CD14-positive monocyte (primary cell): Measurements from ENCODE around the gene PANK2. TPM values are rescaled to one million over a fixed set of nuclear protein-coding genes. Genes with fewer than 3 reads are reported as not detected.

Source experiments
- DNase-seq, 3 donors: peaks; one replicate each; pipeline ENCODE4 v3.0.0-alpha.2; 2011 to 2022
- H2AFZ ChIP-seq: 2 replicates; pipeline ENCODE4 v1.6.0; 2012; ENCODE audit warnings: mild to moderate bottlenecking, low read depth, low read length, inconsistent platforms; ENCODE audit not compliant: insufficient read depth, poor library complexity, severe bottlenecking
- H3K27ac ChIP-seq, 2 donors: 1 replicate in 1 of 2; 2 replicates in 1 of 2; pipeline ENCODE4 v1.5.1; 2012 to 2013; ENCODE audit warnings: low read length in 2 of 2, control low read depth in 1 of 2, inconsistent platforms in 1 of 2, low read depth in 1 of 2, mild to moderate bottlenecking in 1 of 2
- H3K27me3 ChIP-seq, 2 donors: one replicate each; pipeline versions ENCODE4 v1.6.0 to v1.6.1; 2011 to 2013; ENCODE audit warnings: low read length in 2 of 2; ENCODE audit not compliant: control insufficient read depth in 2 of 2, insufficient read depth in 2 of 2
- H3K36me3 ChIP-seq, 2 donors: replicated peaks in 1 of 2; 1 replicate in 1 of 2; 2 replicates in 1 of 2; pipeline versions ENCODE4 v1.5.1 to v1.6.1; 2012 to 2013; ENCODE audit warnings: low read length in 2 of 2, control low read depth in 1 of 2, inconsistent platforms in 1 of 2, mild to moderate bottlenecking in 1 of 2; ENCODE audit not compliant: insufficient read depth in 2 of 2, control insufficient read depth in 1 of 2
- H3K4me1 ChIP-seq, 2 donors: 1 replicate in 1 of 2; 2 replicates in 1 of 2; pipeline versions ENCODE4 v1.5.1 to v1.6.1; 2012 to 2013; ENCODE audit warnings: low read length in 2 of 2, control low read depth in 1 of 2, inconsistent platforms in 1 of 2, mild to moderate bottlenecking in 1 of 2, moderate library complexity in 1 of 2; ENCODE audit not compliant: insufficient read depth in 2 of 2, control insufficient read depth in 1 of 2
- H3K4me2 ChIP-seq: replicated peaks from 2 replicates; pipeline ENCODE3; 2012; ENCODE audit warnings: low read length, moderate library complexity, mild to moderate bottlenecking; ENCODE audit not compliant: poor library complexity, severe bottlenecking; ENCODE audit errors: extremely low read depth
- H3K4me3 ChIP-seq, 3 experiments: fragments of 200-600 bp in 1 of 3; sonication (generic) in 1 of 3; replicated peaks in 1 of 3; 1 replicate in 2 of 3; 2 replicates in 1 of 3; pipeline ENCODE4 v1.5.1; 2011 to 2013; ENCODE audit warnings: low read length in 3 of 3, mild to moderate bottlenecking in 3 of 3, control low read depth in 2 of 3, low read depth in 2 of 3, inconsistent platforms in 1 of 3, moderate library complexity in 1 of 3
- H3K79me2 ChIP-seq: 2 replicates; pipeline ENCODE4 v1.6.0; 2012; ENCODE audit warnings: mild to moderate bottlenecking, control low read depth, inconsistent platforms, low read length, moderate library complexity; ENCODE audit not compliant: insufficient read depth
- H3K9ac ChIP-seq: 2 replicates; pipeline ENCODE4 v1.6.0; 2017; ENCODE audit warnings: low read length, mild to moderate bottlenecking; ENCODE audit not compliant: insufficient read depth, poor library complexity, severe bottlenecking
- H3K9me3 ChIP-seq, 2 donors: replicated peaks in 1 of 2; 1 replicate in 1 of 2; 2 replicates in 1 of 2; pipeline versions ENCODE4 v1.5.1 to v1.6.1; 2012 to 2013; ENCODE audit warnings: low read length in 2 of 2, control low read depth in 1 of 2; ENCODE audit not compliant: control insufficient read depth in 1 of 2, insufficient read depth in 1 of 2
- H4K20me1 ChIP-seq: 2 replicates; pipeline ENCODE4 v1.6.0; 2012; ENCODE audit warnings: mild to moderate bottlenecking, low read length, control low read depth, moderate library complexity; ENCODE audit not compliant: insufficient read depth
- H3K27ac Mint-ChIP-seq, 7 donors: one replicate each; pipeline ENCODE4 v1.8.0; 2020; ENCODE audit warnings: mild to moderate bottlenecking in 7 of 7, mixed read lengths in 7 of 7, moderate library complexity in 6 of 7, inconsistent platforms in 2 of 7
- H3K27me3 Mint-ChIP-seq, 3 donors: one replicate each; pipeline ENCODE4 v1.8.0; 2021 to 2022; ENCODE audit warnings: low read depth in 3 of 3, mild to moderate bottlenecking in 3 of 3, mixed read lengths in 3 of 3, moderate library complexity in 3 of 3, inconsistent platforms in 1 of 3
- H3K36me3 Mint-ChIP-seq, 2 donors: one replicate each; pipeline ENCODE4 v1.8.0; 2020; ENCODE audit warnings: mixed read lengths in 2 of 2, inconsistent platforms in 1 of 2, mild to moderate bottlenecking in 1 of 2
- H3K4me1 Mint-ChIP-seq: one replicate; pipeline ENCODE4 v1.8.0; 2020; ENCODE audit warnings: mild to moderate bottlenecking, mixed read lengths
- H3K4me3 Mint-ChIP-seq, 2 donors: one replicate each; pipeline ENCODE4 v1.8.0; 2020; ENCODE audit warnings: mild to moderate bottlenecking in 2 of 2, mixed read lengths in 2 of 2, moderate library complexity in 1 of 2
- H3K9me3 Mint-ChIP-seq, 7 donors: one replicate each; pipeline ENCODE4 v1.8.0; 2020 to 2022; ENCODE audit warnings: mixed read lengths in 7 of 7, mild to moderate bottlenecking in 6 of 7, moderate library complexity in 6 of 7, inconsistent platforms in 2 of 7
- CTCF ChIP-seq: fragments of 200-600 bp; IDR thresholded peaks from one replicate; pipeline ENCODE4 v1.8.0; 2022; ENCODE audit warnings: antibody characterized with exemption, mild to moderate bottlenecking
- WGBS: methylation state at CpG from one replicate; pipeline ENCODE4 v1.1.5; 2013; ENCODE audit warnings: missing lambda C conversion rate; ENCODE audit not compliant: insufficient coverage; 5-methylcytosine and 5-hydroxymethylcytosine counted together
- intact Hi-C, 2 donors: fragments of 100-400 bp; cut with micrococcal nuclease; formaldehyde crosslinking; loops; one replicate each; pipeline versions ENCODE4 v1.15.0 to v1.15.1; 2023
- polyA plus RNA-seq, 3 donors: library from polyadenylated mRNA; depleted of rRNA in 1 of 3; unstranded in 2 of 3; stranded (reverse) in 1 of 3; fragments of 300-500 nt in 2 of 3; fragments of >200 nt in 1 of 3; fragmentation: Illumina TruSeq in 2 of 3; gene quantifications; 1 replicate in 2 of 3; 2 replicates in 1 of 3; pipeline ENCODE4 v1.2.3, GENCODE V29; 2012 to 2021

The PANK2 gene
- polyA plus RNA-seq, 3 donors, result 36.8 to 65.7 (median 48.0) TPM

- Histone ChIP-seq H3K9ac (no peak overlapping the region), H2AFZ (no peak overlapping the region), H3K79me2 (peaks cover 100% of the 10 kb centered on the region), H3K27ac (peak overlapping the region in 1 of 2 donors; percentile 55), H3K27me3 (no peaks in the 10 kb centered on the region), H3K4me2 (no peak overlapping the region), H3K4me1 (peaks cover 0 to 12% of the 10 kb centered on the region in 2 donors), H3K4me3 (no peak overlapping the region), H3K9me3 (no peaks in the 10 kb centered on the region), H4K20me1 (peaks cover 82% of the 10 kb centered on the region), H3K36me3 (peaks cover 13 to 58% of the 10 kb centered on the region in 2 donors)
- no peak for TF ChIP-seq CTCF
- Mint-ChIP-seq H3K9me3 (no peaks in the 10 kb centered on the region), H3K36me3 (peaks cover 27 to 79% of the 10 kb centered on the region in 2 donors), H3K27me3 (no peaks in the 10 kb centered on the region), H3K4me3 (no peak overlapping the region), H3K4me1 (peaks cover 23% of the 10 kb centered on the region), H3K27ac (peak overlapping the region in 4 of 7 donors; percentile 14 to 58 (median 39))
- no peak for DNase-seq
- 97% methylated on average over 4 of the region's 5 CpGs for WGBS
- intact Hi-C loops, result no loop called here
Measured at GRCh38 chr20:3970016-3970415, 80.8 kb downstream of the PANK2 start.

GRCh38 chr20:3971145-3971544, 82.0 kb downstream of the PANK2 start:
- peaks cover 84% of the 10 kb centered on the region for H4K20me1 ChIP-seq
- no peak for TF ChIP-seq CTCF
- peaks cover 0 to 12% of the 10 kb centered on the region in 2 donors for H3K4me1 ChIP-seq
- H3K27ac Mint-ChIP-seq, result peak overlapping the region in 5 of 7 donors; percentile 3 to 60 (median 41)
- H3K9me3 Mint-ChIP-seq, result no peaks in the 10 kb centered on the region
- no peaks in the 10 kb centered on the region for H3K27me3 ChIP-seq
- no peaks in the 10 kb centered on the region for H3K27me3 Mint-ChIP-seq
- H3K4me2 ChIP-seq, result no peak overlapping the region
- H3K4me1 Mint-ChIP-seq, result peaks cover 26% of the 10 kb centered on the region
- DNase-seq, result no peak
- no CpG with 5 or more reads among the region's 2 CpGs for WGBS
- intact Hi-C loops, result no loop called here
- no peak overlapping the region for H2AFZ ChIP-seq
- peaks cover 34 to 78% of the 10 kb centered on the region in 2 donors for H3K36me3 Mint-ChIP-seq
- H3K36me3 ChIP-seq, result peaks cover 12 to 54% of the 10 kb centered on the region in 2 donors
- no peaks in the 10 kb centered on the region for H3K9me3 ChIP-seq
- H3K4me3 Mint-ChIP-seq, result no peak overlapping the region
- no peak overlapping the region for H3K4me3 ChIP-seq
- H3K79me2 ChIP-seq, result peaks cover 100% of the 10 kb centered on the region
- H3K27ac ChIP-seq, result peak overlapping the region in 1 of 2 donors; percentile 39
- no peak overlapping the region for H3K9ac ChIP-seq
